IMR-90 (cell line): ENCODE data around the gene ADAMTS17. TPM values are rescaled to one million over a fixed set of nuclear protein-coding genes. Genes with fewer than 3 reads are reported as not detected.

Source experiments
- ATAC-seq: fragments of 200-7000 bp; cut with Tn5 transposase; 2 replicates; pipeline ENCODE4 v1.9.1; 2020; ENCODE audit warnings: low read depth, mild to moderate bottlenecking, moderate library complexity
- BruUV-seq: library from RNA; stranded (reverse); fragments of 400-500 nt; replicated peaks from 2 replicates; lab custom pipeline; 2021; lab: Mats Ljungman, UMichigan
- CTCF ChIA-PET: fragments of 300-600 bp; formaldehyde crosslinking; extraction: SDS; loops from one replicate; lab custom pipeline; 2021; ENCODE audit warnings: antibody characterized with exemption; lab: Yijun Ruan, JAX
- POLR2A ChIA-PET: fragments of 300-600 bp; sonication (Branson Sonifier 250); formaldehyde crosslinking; loops from one replicate; lab custom pipeline; 2022; ENCODE audit warnings: antibody characterized with exemption; ENCODE audit not compliant: unreplicated experiment; lab: Charles Lee
- DNase-seq: peaks from one replicate; pipeline ENCODE4 v3.0.0; 2013
- H2AFZ ChIP-seq: replicated peaks from 2 replicates; pipeline ENCODE3; 2013; ENCODE audit warnings: low read length, mild to moderate bottlenecking; ENCODE audit not compliant: poor library complexity
- H2AK5ac ChIP-seq: 2 replicates; pipeline ENCODE4 v1.6.1; 2013; ENCODE audit warnings: low read depth, low read length, inconsistent platforms
- H2AK9ac ChIP-seq: replicated peaks from 2 replicates; pipeline ENCODE3; 2013; ENCODE audit warnings: mild to moderate bottlenecking, low read depth, low read length, moderate library complexity; ENCODE audit not compliant: poor library complexity
- H2BK120ac ChIP-seq: 2 replicates; pipeline ENCODE4 v1.6.1; 2013; ENCODE audit warnings: low read depth, low read length, inconsistent platforms
- H2BK15ac ChIP-seq: 3 replicates; pipeline ENCODE4 v1.6.1; 2013; ENCODE audit warnings: low read depth, low read length, inconsistent platforms
- H2BK20ac ChIP-seq: 2 replicates; pipeline ENCODE4 v1.6.1; 2013; ENCODE audit warnings: low read depth, mild to moderate bottlenecking, inconsistent platforms, low read length, moderate library complexity
- H2BK5ac ChIP-seq: 2 replicates; pipeline ENCODE4 v1.6.1; 2013; ENCODE audit warnings: mild to moderate bottlenecking, low read depth, low read length, inconsistent platforms; ENCODE audit not compliant: poor library complexity, severe bottlenecking
- H3K14ac ChIP-seq: replicated peaks from 2 replicates; pipeline ENCODE4 v1.6.1; 2013; ENCODE audit warnings: low read depth, low read length, inconsistent platforms
- H3K18ac ChIP-seq: 2 replicates; pipeline ENCODE4 v1.6.1; 2013; ENCODE audit warnings: low read depth, low read length, control low read depth
- H3K23ac ChIP-seq: 2 replicates; pipeline ENCODE4 v1.6.1; 2013; ENCODE audit warnings: low read depth, low read length, inconsistent platforms
- H3K27ac ChIP-seq: 2 replicates; pipeline ENCODE4 v1.5.1; 2013; ENCODE audit warnings: mild to moderate bottlenecking, control low read depth, low read length; ENCODE audit not compliant: insufficient read depth
- H3K27me3 ChIP-seq: 2 replicates; pipeline ENCODE4 v1.6.1; 2013; ENCODE audit warnings: low read length; ENCODE audit not compliant: control insufficient read depth, insufficient read depth
- H3K36me3 ChIP-seq: 2 replicates; pipeline ENCODE4 v1.6.1; 2013; ENCODE audit warnings: low read length, mixed read lengths; ENCODE audit not compliant: control insufficient read depth, insufficient read depth
- H3K4ac ChIP-seq: 2 replicates; pipeline ENCODE4 v1.6.1; 2013; ENCODE audit warnings: low read depth, low read length, inconsistent platforms
- H3K4me1 ChIP-seq: 2 replicates; pipeline ENCODE4 v1.6.1; 2013; ENCODE audit warnings: low read length, mixed read lengths; ENCODE audit not compliant: control insufficient read depth, insufficient read depth
- H3K4me2 ChIP-seq: 2 replicates; pipeline ENCODE4 v1.6.1; 2013; ENCODE audit warnings: low read depth, mild to moderate bottlenecking, control low read depth, low read length, moderate library complexity
- H3K4me3 ChIP-seq: 2 replicates; pipeline ENCODE4 v1.5.1; 2013; ENCODE audit warnings: low read depth, mild to moderate bottlenecking, control low read depth, low read length, moderate library complexity; ENCODE audit not compliant: insufficient read depth
- H3K56ac ChIP-seq: 2 replicates; pipeline ENCODE4 v1.6.1; 2013; ENCODE audit warnings: low read length, inconsistent platforms; ENCODE audit not compliant: insufficient read depth; ENCODE audit errors: extremely low read depth
- H3K79me1 ChIP-seq, 2 experiments: 2 replicates each; pipeline ENCODE4 v1.6.1; 2013; ENCODE audit warnings: low read length in 2 of 2, inconsistent platforms in 1 of 2, low read depth in 1 of 2
- H3K9ac ChIP-seq: 2 replicates; pipeline ENCODE4 v1.6.1; 2013; ENCODE audit warnings: low read depth, low read length, control low read depth
- H3K9me1 ChIP-seq: 2 replicates; pipeline ENCODE4 v1.6.1; 2013; ENCODE audit warnings: low read length, inconsistent platforms; ENCODE audit not compliant: insufficient read depth
- H3K9me3 ChIP-seq: 2 replicates; pipeline ENCODE4 v1.6.1; 2013; ENCODE audit warnings: low read length; ENCODE audit not compliant: control insufficient read depth, insufficient read depth
- H4K20me1 ChIP-seq: 2 replicates; pipeline ENCODE4 v1.6.1; 2013; ENCODE audit warnings: low read length, inconsistent platforms; ENCODE audit not compliant: insufficient read depth
- H4K5ac ChIP-seq: 2 replicates; pipeline ENCODE4 v1.6.1; 2013; ENCODE audit warnings: mild to moderate bottlenecking, low read depth, low read length, control low read depth
- H4K8ac ChIP-seq, 2 experiments: 2 replicates each; pipeline ENCODE4 v1.6.1; 2013; ENCODE audit warnings: low read depth in 2 of 2, low read length in 2 of 2, control low read depth in 1 of 2, inconsistent platforms in 1 of 2
- H4K91ac ChIP-seq: 2 replicates; pipeline ENCODE4 v1.6.1; 2013; ENCODE audit warnings: low read depth, low read length, inconsistent platforms; ENCODE audit not compliant: insufficient read depth
- CTCF ChIP-seq: conservative IDR thresholded peaks from 2 replicates; pipeline ENCODE4 v1.5.1; 2012; ENCODE audit warnings: mild to moderate bottlenecking, low read depth, low read length, improper control_type of control experiment
- FOS ChIP-seq: fragments of 150-350 bp; IDR thresholded peaks from 2 replicates; pipeline ENCODE4 v1.6.1; 2016; ENCODE audit warnings: low read depth, low read length
- MAFK ChIP-seq: IDR thresholded peaks from 2 replicates; pipeline ENCODE4 v1.6.1; 2012; ENCODE audit warnings: low read depth, low read length, improper control_type of control experiment
- MAZ ChIP-seq: IDR thresholded peaks from 2 replicates; pipeline ENCODE4 v1.6.1; 2012; ENCODE audit warnings: low read depth, mild to moderate bottlenecking, low read length, improper control_type of control experiment, moderate library complexity, borderline replicate concordance
- NFE2L2 ChIP-seq: fragments of 150-350 bp; IDR thresholded peaks from 2 replicates; pipeline ENCODE4 v1.6.1; 2016; ENCODE audit warnings: low read depth, mild to moderate bottlenecking, low read length
- SMC3 ChIP-seq: fragments of 150-350 bp; IDR thresholded peaks from 2 replicates; pipeline ENCODE4 v1.6.1; 2016; ENCODE audit warnings: low read depth, mild to moderate bottlenecking, antibody characterized with exemption, low read length, moderate library complexity
- WGBS, 2 experiments: methylation state at CpG; one replicate each; pipeline versions ENCODE4 v1.1.5 to v1.1.7; 2013; ENCODE audit warnings: missing lambda C conversion rate in 2 of 2; ENCODE audit not compliant: insufficient read length in 1 of 2; ENCODE audit errors: extremely low coverage in 2 of 2; 5-methylcytosine and 5-hydroxymethylcytosine counted together
- dilution Hi-C: fragments of 300-500 bp; cut with HindIII; formaldehyde crosslinking; loops from one replicate; pipeline ENCODE4 v1.14.3; 2018; ENCODE audit warnings: low sequenced_read_pairs; ENCODE audit not compliant: unreplicated experiment
- in situ Hi-C: fragments of 300-500 bp; cut with MboI; formaldehyde crosslinking; loops from 3 replicates; pipeline ENCODE4 v1.14.3; 2019; ENCODE audit warnings: low sequenced_read_pairs, inconsistent platforms, mixed read lengths
- intact Hi-C: fragments of 100-400 bp; cut with micrococcal nuclease; formaldehyde crosslinking; loops from 2 replicates; pipeline ENCODE4 v1.10.0; 2022
- polyA plus RNA-seq, 3 experiments: library from polyadenylated mRNA; depleted of rRNA; stranded (reverse); fragments of >200 nt; gene quantifications; 2 replicates each; pipeline ENCODE4 v1.2.3, GENCODE V29; 2012; ENCODE audit warnings: low replicate concordance in 1 of 3
- total RNA-seq: library from RNA; depleted of rRNA; stranded (reverse); fragments of >200 nt; gene quantifications from 2 replicates; pipeline ENCODE4 v1.2.3, GENCODE V29; 2012
- TF ChIP-seq, protein P1 (sequence below): fragments of 150-350 bp; IDR thresholded peaks from 2 replicates; pipeline ENCODE4 v1.6.1; 2017; ENCODE audit warnings: mild to moderate bottlenecking, antibody characterized with exemption, low read length, low read depth

The ADAMTS17 gene
- total and polyA plus RNA-seq, 2 of the 4 experiments (the other 2 are of a cell fraction), result 0.03 TPM; not detected in 1

- DNase-seq (no peak), ATAC-seq (no peak)
- Histone ChIP-seq H3K27ac (no peak overlapping the region), H3K56ac (no peak overlapping the region), H2AK5ac (no peak overlapping the region), H3K4me1 (no peaks in the 10 kb centered on the region), H4K5ac (no peak overlapping the region), H3K23ac (no peak overlapping the region), H3K4ac (no peak overlapping the region), H3K9me3 (peaks cover 48% of the 10 kb centered on the region), H2AFZ (no peak overlapping the region), H4K8ac (no peak overlapping the region), H3K4me2 (no peak overlapping the region), H2BK5ac (no peak overlapping the region), H2AK9ac (no peak overlapping the region), H3K79me1 (no peaks in the 10 kb centered on the region), H3K27me3 (no peaks in the 10 kb centered on the region), H3K36me3 (no peaks in the 10 kb centered on the region), H3K9me1 (no peaks in the 10 kb centered on the region), H2BK20ac (no peak overlapping the region), H2BK15ac (no peak overlapping the region), H3K18ac (no peak overlapping the region), H4K20me1 (no peaks in the 10 kb centered on the region), H4K91ac (no peak overlapping the region), H3K9ac (no peak overlapping the region), H3K14ac (no peak overlapping the region), H3K4me3 (no peak overlapping the region), H2BK120ac (no peak overlapping the region)
- in situ Hi-C loops (no loop called here), dilution Hi-C loops (no loop called here), intact Hi-C loops (no loop called here)
- TF ChIP-seq MAFK, result no peak
- TF ChIP-seq, protein P1, sequence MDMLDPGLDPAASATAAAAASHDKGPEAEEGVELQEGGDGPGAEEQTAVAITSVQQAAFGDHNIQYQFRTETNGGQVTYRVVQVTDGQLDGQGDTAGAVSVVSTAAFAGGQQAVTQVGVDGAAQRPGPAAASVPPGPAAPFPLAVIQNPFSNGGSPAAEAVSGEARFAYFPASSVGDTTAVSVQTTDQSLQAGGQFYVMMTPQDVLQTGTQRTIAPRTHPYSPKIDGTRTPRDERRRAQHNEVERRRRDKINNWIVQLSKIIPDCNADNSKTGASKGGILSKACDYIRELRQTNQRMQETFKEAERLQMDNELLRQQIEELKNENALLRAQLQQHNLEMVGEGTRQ, result no peak
- TF ChIP-seq SMC3, result no peak
- no peak for TF ChIP-seq NFE2L2
- no peak for TF ChIP-seq FOS
- no peak for TF ChIP-seq MAZ
- no peak for TF ChIP-seq CTCF
- BruUV-seq, result no TSS peak
- ChIA-PET CTCF (no interaction called here), POLR2A (no interaction called here)
- WGBS, 2 experiments, result no CpG with 5 or more reads among the region's 5 CpGs
These were observed 139.3 kb downstream of the ADAMTS17 start for GRCh38 chr15:100202309-100202960.
